Measurements from ENCODE around the gene ZKSCAN2. TPM values are rescaled to one million over a fixed set of nuclear protein-coding genes. Genes with fewer than 3 reads are reported as not detected.

Gene ZKSCAN2
- total RNA-seq (1 to 10 TPM; 5.4 to 7.2 TPM), polyA plus RNA-seq (0.94 TPM)

GRCh38 chr16:25257470-25257955, at the start of gene ZKSCAN2:
Gene ZKSCAN2, minus strand, starts transcription at chr16:25257845. Its CDS starts 718 bp downstream, at chr16:25257127.
- Mint-ChIP-seq H3K4me1 (peaks cover 51 to 75% (median 62%) of the 10 kb centered on the region in 3 donors), H3K36me3 (peaks cover 0 to 30% (median 2%) of the 10 kb centered on the region in 3 donors), H3K27ac (peak within 1 kb of the TSS; percentile 93 to 99 (median 96)), H3K4me3 (peak within 1 kb of the TSS; percentile 88 to 97 (median 95)), H3K27me3 (peaks cover 0 to 5% of the 10 kb centered on the region in 2 donors), H3K9me3 (no peaks in the 10 kb centered on the region)
- Histone ChIP-seq H3K27me3 (ENCODE audit: insufficient read depth, low read length, poor library complexity, severe bottlenecking) (no peaks in the 10 kb centered on the region), H3K27ac (ENCODE audit: low read depth, low read length) (peak within 1 kb of the TSS; percentile 84), H3K9me3 (ENCODE audit: low read length) (no peaks in the 10 kb centered on the region), H3K36me3 (ENCODE audit: insufficient read depth, low read length) (peaks cover 13% of the 10 kb centered on the region), H3K4me1 (ENCODE audit: insufficient read depth, low read length) (peaks cover 43% of the 10 kb centered on the region), H3K4me3 (ENCODE audit: low read length) (peak within 1 kb of the TSS; percentile 84)
- ChIA-PET POLR2A (no interaction called here), CTCF (no interaction called here)
- DNase-seq = peak; percentile 68 to 84 (median 79)

DNA sequence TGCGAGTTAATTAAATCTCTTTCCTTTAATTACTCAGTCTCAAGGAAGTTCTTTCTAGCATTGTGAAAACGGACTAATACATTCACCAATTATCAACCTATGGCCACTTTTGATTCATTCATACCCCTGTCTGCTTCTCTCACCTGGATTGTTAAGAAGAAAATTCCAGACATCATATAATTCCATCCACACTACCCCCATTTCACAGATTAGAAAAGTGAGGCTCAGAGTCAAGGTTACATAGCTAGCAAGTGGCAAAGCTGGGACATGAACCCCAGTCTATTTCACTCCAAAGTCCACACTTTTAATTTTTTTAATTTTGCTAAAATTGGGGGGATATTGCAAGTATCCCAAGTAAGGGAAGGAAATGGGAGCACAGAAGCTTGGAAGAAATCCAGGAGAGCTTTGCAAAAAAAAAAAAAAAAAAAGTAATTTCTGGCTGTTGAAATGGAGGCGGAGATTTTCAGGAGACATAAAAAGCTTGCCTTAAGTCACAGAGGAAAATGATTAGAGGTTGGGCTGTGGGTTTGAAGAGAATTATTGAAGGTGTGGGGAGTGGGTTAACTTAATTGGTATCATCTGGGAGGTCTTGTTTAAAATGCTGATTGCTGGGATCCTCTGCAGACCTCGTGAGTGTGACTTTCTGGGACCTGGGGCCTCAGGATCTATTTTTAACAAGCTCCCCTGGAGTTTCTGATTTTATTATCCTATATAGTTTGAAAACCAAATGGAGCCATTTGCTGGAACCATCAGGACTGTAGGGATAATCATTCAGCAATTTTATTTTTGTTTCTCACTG, 42.3 kb upstream of the ZKSCAN2 start:
- H3K27me3 Mint-ChIP-seq = peaks cover 4 to 25% of the 10 kb centered on the region in 2 donors
- H3K9me3 Mint-ChIP-seq = peaks cover 0 to 3% (median 0%) of the 10 kb centered on the region in 5 donors
- no peaks in the 10 kb centered on the region for H3K36me3 ChIP-seq (ENCODE audit: insufficient read depth, low read length)
- no peak overlapping the region for H3K27ac Mint-ChIP-seq
- H3K9me3 ChIP-seq (ENCODE audit: low read length) = no peaks in the 10 kb centered on the region
- DNase-seq = no peak
- H3K27ac ChIP-seq (ENCODE audit: low read depth, low read length) = no peak overlapping the region
- H3K27me3 ChIP-seq (ENCODE audit: insufficient read depth, low read length, poor library complexity, severe bottlenecking) = no peaks in the 10 kb centered on the region
- H3K36me3 Mint-ChIP-seq = no peaks in the 10 kb centered on the region
- ChIA-PET POLR2A (no interaction called here), CTCF (no interaction called here)
- H3K4me3 ChIP-seq (ENCODE audit: low read length) = no peak overlapping the region
- peaks cover 9% of the 10 kb centered on the region for H3K4me1 ChIP-seq (ENCODE audit: insufficient read depth, low read length)
- no peak overlapping the region for H3K4me3 Mint-ChIP-seq
- peaks cover 0 to 8% (median 7%) of the 10 kb centered on the region in 3 donors for H3K4me1 Mint-ChIP-seq

GRCh38 chr16:25298165-25298872, 40.7 kb upstream of the ZKSCAN2 start:
- Histone ChIP-seq H3K4me1 (ENCODE audit: insufficient read depth, low read length) (peaks cover 9% of the 10 kb centered on the region), H3K9me3 (ENCODE audit: low read length) (no peaks in the 10 kb centered on the region), H3K27ac (ENCODE audit: low read depth, low read length) (no peak overlapping the region), H3K4me3 (ENCODE audit: low read length) (no peak overlapping the region), H3K36me3 (ENCODE audit: insufficient read depth, low read length) (no peaks in the 10 kb centered on the region), H3K27me3 (ENCODE audit: insufficient read depth, low read length, poor library complexity, severe bottlenecking) (no peaks in the 10 kb centered on the region)
- Mint-ChIP-seq H3K4me3 (no peak overlapping the region), H3K27ac (peak overlapping the region in 1 of 8 donors; percentile 72), H3K27me3 (peaks cover 3 to 25% of the 10 kb centered on the region in 2 donors), H3K4me1 (peaks cover 0 to 8% (median 7%) of the 10 kb centered on the region in 3 donors), H3K9me3 (peaks cover 0 to 2% (median 0%) of the 10 kb centered on the region in 5 donors), H3K36me3 (peaks cover 0 to under 1% (median 0%) of the 10 kb centered on the region in 3 donors)
- no peak for DNase-seq
- POLR2A ChIA-PET = no interaction called here
- CTCF ChIA-PET = no interaction called here

- H3K27me3 Mint-ChIP-seq = peaks cover 9 to 25% of the 10 kb centered on the region in 2 donors
- CTCF ChIA-PET = no interaction called here
These were observed 39.6 kb upstream of the ZKSCAN2 start for GRCh38 chr16:25297151-25297787.

GRCh38 chr16:25291580-25291979, 33.9 kb upstream of the ZKSCAN2 start:
- H3K4me1 Mint-ChIP-seq = peaks cover 0 to 1% (median 0%) of the 10 kb centered on the region in 3 donors
- no peak for DNase-seq
- no peaks in the 10 kb centered on the region for H3K9me3 ChIP-seq (ENCODE audit: low read length)
- ChIA-PET CTCF (no interaction called here), POLR2A (no interaction called here)
- H3K27me3 Mint-ChIP-seq = peaks cover 3 to 9% of the 10 kb centered on the region in 2 donors
- H3K9me3 Mint-ChIP-seq = peaks cover 0 to 6% (median 2%) of the 10 kb centered on the region in 5 donors
- H3K27ac Mint-ChIP-seq = no peak overlapping the region
- no peaks in the 10 kb centered on the region for H3K36me3 ChIP-seq (ENCODE audit: insufficient read depth, low read length)
- no peak overlapping the region for H3K4me3 Mint-ChIP-seq
- no peaks in the 10 kb centered on the region for H3K4me1 ChIP-seq (ENCODE audit: insufficient read depth, low read length)
- peaks cover 4 to 10% (median 4%) of the 10 kb centered on the region in 3 donors for H3K36me3 Mint-ChIP-seq
- no peaks in the 10 kb centered on the region for H3K27me3 ChIP-seq (ENCODE audit: insufficient read depth, low read length, poor library complexity, severe bottlenecking)
- H3K27ac ChIP-seq (ENCODE audit: low read depth, low read length) = no peak overlapping the region
- H3K4me3 ChIP-seq (ENCODE audit: low read length) = no peak overlapping the region

More at GRCh38 chr16:25297151-25297787, 39.6 kb upstream of the ZKSCAN2 start:
- H3K27ac ChIP-seq (ENCODE audit: low read depth, low read length) = no peak overlapping the region
- DNase-seq = no peak
- POLR2A ChIA-PET = no interaction called here
- no peak overlapping the region for H3K4me3 Mint-ChIP-seq
- no peaks in the 10 kb centered on the region for H3K27me3 ChIP-seq (ENCODE audit: insufficient read depth, low read length, poor library complexity, severe bottlenecking)
- peaks cover 0 to 2% (median 0%) of the 10 kb centered on the region in 5 donors for H3K9me3 Mint-ChIP-seq
- peak overlapping the region in 1 of 8 donors; percentile 19 for H3K27ac Mint-ChIP-seq
- H3K36me3 ChIP-seq (ENCODE audit: insufficient read depth, low read length) = no peaks in the 10 kb centered on the region
- H3K9me3 ChIP-seq (ENCODE audit: low read length) = no peaks in the 10 kb centered on the region
- H3K36me3 Mint-ChIP-seq = peaks cover 0 to 2% (median 0%) of the 10 kb centered on the region in 3 donors
- H3K4me3 ChIP-seq (ENCODE audit: low read length) = no peak overlapping the region
- peaks cover 1 to 8% (median 7%) of the 10 kb centered on the region in 3 donors for H3K4me1 Mint-ChIP-seq
- H3K4me1 ChIP-seq (ENCODE audit: insufficient read depth, low read length) = peaks cover 9% of the 10 kb centered on the region

- peaks cover 0 to 9% of the 10 kb centered on the region in 2 donors for H3K27me3 Mint-ChIP-seq
- CTCF ChIA-PET = no interaction called here
- Histone ChIP-seq H3K4me3 (ENCODE audit: low read length) (no peak overlapping the region), H3K27me3 (ENCODE audit: insufficient read depth, low read length, poor library complexity, severe bottlenecking) (no peaks in the 10 kb centered on the region), H3K4me1 (ENCODE audit: insufficient read depth, low read length) (no peaks in the 10 kb centered on the region), H3K36me3 (ENCODE audit: insufficient read depth, low read length) (no peaks in the 10 kb centered on the region), H3K9me3 (ENCODE audit: low read length) (no peaks in the 10 kb centered on the region), H3K27ac (ENCODE audit: low read depth, low read length) (no peak overlapping the region)
- POLR2A ChIA-PET = no interaction called here
- no peak for DNase-seq
- peaks cover 4 to 22% (median 12%) of the 10 kb centered on the region in 5 donors for H3K9me3 Mint-ChIP-seq
- no peak overlapping the region for H3K4me3 Mint-ChIP-seq
- H3K36me3 Mint-ChIP-seq = peaks cover 4 to 11% (median 4%) of the 10 kb centered on the region in 3 donors
- H3K27ac Mint-ChIP-seq = no peak overlapping the region
- H3K4me1 Mint-ChIP-seq = peaks cover 0 to 1% (median 0%) of the 10 kb centered on the region in 3 donors
These were observed 31.8 kb upstream of the ZKSCAN2 start for GRCh38 chr16:25289466-25289865.

- no peak for DNase-seq
- Mint-ChIP-seq H3K4me3 (no peak overlapping the region), H3K36me3 (peaks cover 0 to 3% (median under 1%) of the 10 kb centered on the region in 3 donors), H3K4me1 (peaks cover 0 to 3% (median 0%) of the 10 kb centered on the region in 3 donors), H3K9me3 (peaks cover 0 to 12% (median 7%) of the 10 kb centered on the region in 5 donors), H3K27ac (no peak overlapping the region), H3K27me3 (no peaks in the 10 kb centered on the region)
- Histone ChIP-seq H3K36me3 (ENCODE audit: insufficient read depth, low read length) (no peaks in the 10 kb centered on the region), H3K27me3 (ENCODE audit: insufficient read depth, low read length, poor library complexity, severe bottlenecking) (no peaks in the 10 kb centered on the region), H3K9me3 (ENCODE audit: low read length) (no peaks in the 10 kb centered on the region), H3K4me1 (ENCODE audit: insufficient read depth, low read length) (no peaks in the 10 kb centered on the region), H3K4me3 (ENCODE audit: low read length) (no peak overlapping the region), H3K27ac (ENCODE audit: low read depth, low read length) (no peak overlapping the region)
- ChIA-PET POLR2A (no interaction called here), CTCF (no interaction called here)
These were observed 21.8 kb upstream of the ZKSCAN2 start for GRCh38 chr16:25279491-25279890.

Data from CD8-positive, alpha-beta memory T cell (primary cell).